ENCODE measurements around the gene DCHS1. TPM values are rescaled to one million over a fixed set of nuclear protein-coding genes. Genes with fewer than 3 reads are reported as not detected.

Gene DCHS1
- total and polyA plus RNA-seq, 9 of the 15 experiments (the other 6 are each of a cell fraction or from before 2014, with no cell fraction given), result 0.04 to 0.49 (median 0.14) TPM; not detected in 2

GRCh38 chr11:6656936-6657335 lies 1.3 kb upstream of the DCHS1 start:
- Histone ChIP-seq H3K9me1 (ENCODE audit: control insufficient read depth, insufficient read depth, low read length) (no peaks in the 10 kb centered on the region), H3K9me3 (replicated peaks; ENCODE audit: control insufficient read depth, insufficient read depth, low read depth, low read length) (no peaks in the 10 kb centered on the region), H4K20me1 (replicated peaks; ENCODE audit: control insufficient read depth, insufficient read depth, low read length) (no peaks in the 10 kb centered on the region), H3K9ac (ENCODE audit: insufficient read depth in 1 of 2, low read depth in 2 of 2, low read length in 2 of 2) (no peak overlapping the region), H3K79me2 (ENCODE audit: control insufficient read depth, insufficient read depth, low read length) (no peaks in the 10 kb centered on the region), H3K27me3 (ENCODE audit: control insufficient read depth in 2 of 2, insufficient read depth in 2 of 2, low read length in 2 of 2) (no peaks in the 10 kb centered on the region), H3K27ac (ENCODE audit: extremely low read depth, low read depth, low read length) (no peak overlapping the region), H3K4me2 (ENCODE audit: insufficient read depth, low read length) (no peak overlapping the region), H3K4me3 (no peak overlapping the region), H2AFZ (ENCODE audit: low read depth, low read length) (no peak overlapping the region), H3K4me1 (replicated peaks in 1 of 2; ENCODE audit: control insufficient read depth in 2 of 2, insufficient read depth in 2 of 2, low read length in 2 of 2) (peaks cover 0 to 9% of the 10 kb centered on the region in 2 experiments; a peak in 3 of 5 replicates), H3K36me3 (ENCODE audit: control insufficient read depth, insufficient read depth, low read length) (no peaks in the 10 kb centered on the region)
- FAIRE-seq, result no peak
- BruUV-seq (replicated peaks), result no TSS peak
- intact Hi-C loops (cut with micrococcal nuclease), result no loop called here
- POLR2A ChIA-PET, result interaction anchor here (0.6 to 1.3 kb wide), 2 partner anchors 11 to 26 kb away, joined by 3 to 6 read pairs; no protein-coding TSS in a partner anchor
- CTCF ChIA-PET (ENCODE audit: low intra/inter-chr PET ratio), result no interaction called here
- peak; percentile 38; the same call in 2 of the 3 replicates for ATAC-seq
- in situ Hi-C loops (cut with MboI), result no loop called here
- TF ChIP-seq NCOA1 (IDR thresholded peaks at IDR 0.05; ENCODE audit: low read depth), result no peak
- TF ChIP-seq HDGF (IDR thresholded peaks at IDR 0.05), result no peak
- TF ChIP-seq ZNF431 (CRISPR knock-in tag; IDR thresholded peaks at IDR 0.05), result no peak
- no peak for TF ChIP-seq BRF1 (IDR thresholded peaks at IDR 0.05; ENCODE audit: borderline replicate concordance, extremely low read depth, insufficient read length)
- no peak for TF ChIP-seq ZNF740 (CRISPR knock-in tag; IDR thresholded peaks at IDR 0.05)
- TF ChIP-seq ZNF740 (tag; IDR thresholded peaks at IDR 0.05), result no peak
- no peak for TF ChIP-seq MEF2D (tag; conservative IDR thresholded peaks at IDR 0.05; ENCODE audit: low read depth)
- WGBS (ENCODE audit: insufficient coverage, low coverage, missing lambda C conversion rate), result 48% methylated on average over 5 of the region's 5 CpGs
- DNase-seq (ENCODE audit: extremely low read depth in 1 of 4, low spot score in 3 of 4), result no peak

Measured in K562 (cell line).